HG03457 (cell line): ENCODE results near the gene CHRNA3.
"Not testable (repeated sequence)": the region's sequence is repeated elsewhere in the genome, so short reads cannot be mapped to it uniquely, and the experiment has no call there.

Experiments
- ATAC-seq: cut with Tn5 transposase; IDR thresholded peaks from one replicate; pipeline ENCODE4 v1.9.1; 2021; ENCODE audit warnings: moderate number of reproducible peaks; ENCODE audit not compliant: unreplicated experiment

CHRNA3 gene

DNA sequence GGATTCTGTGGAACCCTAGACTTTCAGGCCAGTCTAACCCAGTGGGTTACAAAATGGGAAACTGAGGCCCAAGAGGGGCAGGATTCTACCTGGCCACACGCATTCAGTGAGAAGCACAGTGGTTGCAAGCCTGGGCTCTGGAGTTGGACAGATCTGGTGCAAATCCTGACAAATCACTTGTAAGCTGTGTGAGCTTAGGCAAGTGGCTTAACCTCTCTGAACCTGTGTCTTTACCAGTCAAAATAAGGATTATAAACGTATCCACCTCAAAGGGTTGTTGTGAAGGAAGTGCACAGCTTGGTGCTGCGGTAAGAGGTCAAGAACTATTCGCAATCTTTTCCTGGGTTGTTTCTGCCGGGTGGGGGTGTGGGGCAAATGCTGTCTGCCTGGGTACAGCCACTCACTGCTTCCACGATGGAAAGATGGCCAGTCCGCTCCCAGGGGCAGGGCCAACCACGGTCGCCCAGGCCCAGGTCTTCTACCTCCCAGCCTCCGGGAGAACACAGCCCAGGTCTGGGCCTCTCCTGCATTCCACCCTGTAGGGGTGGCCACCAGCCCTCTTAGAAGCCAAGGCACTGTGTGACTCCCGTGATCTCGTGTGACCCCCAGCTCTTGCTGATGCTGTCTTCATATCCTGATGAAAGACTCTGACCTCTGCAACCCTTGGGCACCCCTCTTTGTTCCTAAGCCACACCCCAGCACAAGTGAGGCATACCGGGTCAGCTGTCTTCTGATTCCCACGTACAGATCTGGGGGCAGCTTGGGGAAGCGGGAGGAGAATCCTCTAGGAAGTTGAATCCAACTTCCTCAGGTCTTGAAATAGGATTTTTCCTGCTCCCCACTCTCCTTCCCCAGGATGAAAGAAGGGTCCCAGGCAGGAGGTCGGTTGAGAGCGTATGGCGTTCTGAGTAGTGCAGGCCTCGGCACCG, 1.5 kb downstream of the CHRNA3 start:
- ATAC-seq, result no peak

DNA sequence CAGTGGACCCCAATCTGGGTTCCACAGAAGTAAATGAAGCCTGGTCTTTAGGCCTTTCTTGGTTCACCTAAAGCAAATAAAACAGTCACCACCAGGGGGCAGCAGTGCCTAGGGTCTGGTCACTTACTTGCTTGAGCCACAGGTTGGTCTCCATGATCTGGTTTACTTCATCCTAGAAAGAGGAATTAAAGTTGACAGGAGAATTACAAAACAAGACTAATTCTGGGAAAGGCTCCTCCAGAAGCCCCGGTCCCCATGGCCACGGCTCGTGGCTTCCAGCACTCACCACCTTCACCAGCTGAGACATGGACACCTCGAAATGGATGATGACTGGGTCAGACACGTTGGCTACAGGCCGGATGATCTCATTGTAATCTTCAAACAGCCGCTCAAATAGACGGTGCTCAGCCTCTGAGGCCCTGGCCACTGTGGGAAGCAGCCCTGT, 2.3 kb downstream of the CHRNA3 start:
- no peak for ATAC-seq

DNA sequence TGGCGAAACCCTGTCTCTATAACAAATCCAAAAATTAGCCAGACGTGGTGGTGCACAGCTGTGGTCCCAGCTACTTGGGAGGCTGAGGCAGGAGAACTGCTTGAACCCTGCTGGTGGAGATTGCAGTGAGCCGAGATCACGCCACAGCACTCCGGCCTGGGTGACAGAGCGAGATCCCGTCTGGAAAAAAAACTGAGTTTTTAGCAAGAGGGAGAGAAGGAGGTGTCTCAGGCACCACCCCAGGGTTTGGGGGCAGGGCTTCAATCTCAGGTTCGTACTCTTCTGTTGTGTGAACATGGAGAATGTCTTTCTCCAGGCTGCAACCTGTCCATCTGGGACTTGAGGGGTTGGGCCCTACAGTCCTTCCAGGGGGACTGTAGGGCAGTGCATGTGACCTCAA, 2.7 kb downstream of the CHRNA3 start:
- ATAC-seq, result no peak

DNA sequence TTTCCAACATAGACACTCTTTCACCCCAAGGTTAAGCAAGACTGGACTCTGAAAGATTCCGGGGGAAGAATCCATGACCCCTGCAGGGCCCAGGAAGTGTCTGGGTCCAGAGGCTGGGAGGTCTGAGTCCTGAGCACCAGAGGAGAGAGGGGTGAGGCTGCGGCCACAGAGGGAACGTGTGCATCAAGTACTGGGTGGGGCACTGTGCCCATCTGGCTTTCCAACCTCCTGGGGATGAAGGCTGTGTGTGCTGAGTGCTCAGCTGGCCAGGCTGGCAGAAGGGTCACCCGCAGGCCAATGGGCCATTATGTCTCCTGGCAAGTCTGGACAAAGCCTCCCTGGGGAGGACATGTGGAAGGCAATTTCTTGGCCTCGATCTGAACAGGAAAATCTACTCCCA, 3.3 kb downstream of the CHRNA3 start:
- no peak for ATAC-seq

GRCh38 chr15:78617076-78617475, 3.7 kb downstream of the CHRNA3 start:
- no peak for ATAC-seq

DNA sequence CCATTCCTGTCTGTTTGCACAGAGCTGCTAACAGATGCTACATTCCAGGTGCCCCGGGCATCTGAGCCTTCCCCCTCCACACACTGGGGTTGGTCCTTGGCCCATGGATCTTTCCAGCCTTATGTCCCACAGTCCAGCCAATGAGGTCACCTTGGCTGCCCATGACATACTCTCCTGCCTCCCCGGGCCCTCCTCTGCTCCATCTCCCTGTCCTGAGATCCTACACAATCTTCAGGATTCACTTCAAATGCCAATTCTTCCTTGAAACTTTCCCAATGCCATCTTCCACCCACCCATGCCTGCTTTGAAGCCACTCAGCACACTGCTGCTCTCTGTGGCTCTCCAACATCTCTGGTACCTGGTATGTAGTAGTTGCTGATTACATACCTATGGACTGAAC, 4.3 kb downstream of the CHRNA3 start:
- ATAC-seq, result no peak

DNA sequence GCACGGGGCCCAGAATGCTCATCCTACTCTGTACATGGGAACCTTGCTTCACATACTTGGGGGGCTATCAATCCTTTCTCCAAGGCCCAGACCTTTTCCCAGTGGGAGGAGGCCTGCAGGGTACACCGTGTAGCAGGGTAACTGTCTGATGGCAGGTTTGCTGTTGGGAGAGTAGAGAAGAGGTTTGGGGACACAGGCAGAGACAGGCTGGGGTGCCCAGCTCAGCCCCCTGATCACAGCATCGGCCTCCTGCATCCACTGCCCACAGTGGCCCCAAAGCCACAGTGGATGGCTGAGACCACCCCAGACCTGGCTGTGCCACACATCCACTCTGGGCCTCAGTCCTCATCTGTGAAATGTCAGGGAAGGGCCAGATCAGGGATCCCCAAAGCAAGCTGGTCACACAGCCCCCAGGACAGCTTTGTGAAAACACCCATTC, 5.6 kb downstream of the CHRNA3 start:
- no peak for ATAC-seq

GRCh38 chr15:78614021-78614420, 6.8 kb downstream of the CHRNA3 start:
- no peak for ATAC-seq

DNA sequence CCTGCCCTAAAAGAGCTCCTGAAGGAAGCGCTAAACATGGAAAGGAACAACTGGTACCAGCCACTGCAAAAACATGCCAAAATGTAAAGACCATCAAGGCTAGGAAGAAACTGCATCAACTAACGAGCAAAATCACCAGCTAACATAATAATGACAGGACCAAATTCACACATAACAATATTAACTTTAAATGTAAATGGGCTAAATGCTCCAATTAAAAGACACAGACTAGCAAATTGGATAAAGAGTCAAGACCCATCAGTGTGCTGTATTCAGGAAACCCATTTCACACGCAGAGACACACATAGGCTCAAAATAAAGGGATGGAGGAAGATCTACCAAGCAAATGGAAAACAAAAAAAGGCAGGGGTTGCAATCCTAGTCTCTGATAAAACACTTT, 11.2 kb downstream of the CHRNA3 start:
- not testable (repeated sequence) for ATAC-seq

- ATAC-seq, result no peak
Observed at GRCh38 chr15:78605680-78606079, 15.1 kb downstream of the CHRNA3 start.

DNA sequence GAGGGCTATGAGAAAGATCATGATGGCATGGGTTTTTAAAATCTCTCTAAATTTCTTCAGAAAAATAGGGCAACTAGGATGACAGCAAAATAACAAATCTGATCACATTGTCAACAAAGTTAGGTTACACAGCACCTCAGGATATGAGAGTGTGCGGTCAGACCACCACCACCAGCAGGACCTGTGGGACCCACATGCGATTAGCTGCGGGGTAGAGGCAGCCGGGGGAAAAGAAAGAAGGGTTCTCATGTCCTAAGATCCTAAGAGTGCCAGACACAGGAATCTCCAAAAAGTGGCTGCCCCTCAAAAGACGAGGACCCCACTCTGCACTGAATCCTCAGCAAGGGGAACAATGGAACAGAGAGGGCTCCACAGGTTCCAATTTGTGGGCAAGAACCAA, 15.6 kb downstream of the CHRNA3 start:
- no peak for ATAC-seq

- no peak for ATAC-seq
Observed at GRCh38 chr15:78604420-78604819, 16.4 kb downstream of the CHRNA3 start.

DNA sequence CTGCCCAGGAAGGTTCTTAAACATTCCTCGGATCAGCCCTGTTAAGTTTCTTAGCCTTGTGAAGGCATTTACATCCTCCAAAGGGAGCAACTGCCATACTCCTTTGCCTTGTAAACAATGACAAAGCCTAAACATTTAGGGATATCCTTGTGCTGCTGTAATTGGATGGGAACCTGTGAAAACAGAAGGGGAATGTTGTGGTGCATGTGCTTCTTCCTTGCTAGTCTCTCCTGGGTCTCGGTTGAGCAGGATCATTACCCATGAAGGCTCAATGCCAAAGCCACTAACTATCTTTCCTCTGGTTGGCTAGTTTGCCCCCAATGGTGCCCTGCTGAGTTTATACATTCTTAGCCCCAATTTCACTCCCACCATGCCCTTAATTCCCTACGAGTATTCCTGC, 17.3 kb downstream of the CHRNA3 start:
- ATAC-seq, result no peak

DNA sequence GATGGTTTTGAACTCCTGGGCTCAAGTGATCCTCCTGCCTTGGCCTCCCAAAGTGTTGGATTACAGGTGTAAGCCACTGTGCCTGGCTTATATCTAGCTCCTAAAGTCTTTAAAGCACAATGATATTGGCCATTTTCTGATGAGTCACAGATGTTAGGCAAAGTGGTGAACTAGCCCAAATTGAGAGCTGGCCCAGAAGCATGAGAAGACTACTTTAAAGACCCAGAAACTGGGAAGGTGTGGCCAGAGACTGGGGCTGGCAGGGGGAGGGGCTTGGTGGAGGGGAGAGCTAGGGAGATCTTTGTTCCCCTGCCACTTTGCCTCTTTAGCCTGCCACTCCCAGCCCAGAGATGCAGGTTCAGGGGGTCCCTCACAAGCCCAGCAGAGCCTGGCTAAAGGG, 21.6 kb downstream of the CHRNA3 start:
- no peak for ATAC-seq

GRCh38 chr15:78598348-78598747, 22.4 kb downstream of the CHRNA3 start:
- no peak for ATAC-seq

DNA sequence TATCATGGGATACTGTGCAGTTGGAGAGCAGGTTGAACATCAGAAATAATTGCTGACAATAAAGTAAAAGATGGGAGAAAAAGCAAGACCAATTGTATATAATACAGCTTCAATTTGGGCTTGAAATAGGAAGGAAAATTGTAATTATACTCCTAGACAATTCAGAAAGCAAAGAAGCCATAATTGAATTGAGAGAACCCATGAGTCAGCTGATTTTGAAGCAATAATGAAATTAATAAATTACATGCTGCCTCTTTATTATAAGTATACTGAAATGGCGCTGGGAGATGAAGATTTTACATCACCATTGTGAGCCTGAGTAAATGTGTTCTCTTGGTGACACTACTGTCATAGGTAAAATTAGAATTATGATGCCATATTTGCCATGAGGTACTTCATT, 23.2 kb downstream of the CHRNA3 start:
- no peak for ATAC-seq

DNA sequence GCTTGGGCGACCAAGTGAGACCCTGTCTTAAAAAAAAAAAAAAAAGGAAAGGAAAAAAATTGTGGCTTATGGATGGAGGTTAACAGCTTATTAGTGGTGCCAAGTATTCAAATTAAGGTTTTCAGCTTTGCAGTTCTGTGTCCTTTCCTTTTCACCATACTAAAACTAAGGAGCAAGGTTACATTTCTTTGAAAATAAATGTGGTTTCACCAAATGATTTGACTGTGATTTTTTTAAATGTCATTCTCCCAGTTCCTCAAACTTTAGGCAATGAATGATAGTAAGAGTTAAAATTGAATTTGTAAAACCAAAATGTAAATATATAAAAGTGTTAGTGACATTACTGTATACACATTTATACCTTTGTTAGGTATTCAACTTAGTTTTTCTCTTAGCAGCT, 45.9 kb downstream of the CHRNA3 start:
- ATAC-seq, result no peak

DNA sequence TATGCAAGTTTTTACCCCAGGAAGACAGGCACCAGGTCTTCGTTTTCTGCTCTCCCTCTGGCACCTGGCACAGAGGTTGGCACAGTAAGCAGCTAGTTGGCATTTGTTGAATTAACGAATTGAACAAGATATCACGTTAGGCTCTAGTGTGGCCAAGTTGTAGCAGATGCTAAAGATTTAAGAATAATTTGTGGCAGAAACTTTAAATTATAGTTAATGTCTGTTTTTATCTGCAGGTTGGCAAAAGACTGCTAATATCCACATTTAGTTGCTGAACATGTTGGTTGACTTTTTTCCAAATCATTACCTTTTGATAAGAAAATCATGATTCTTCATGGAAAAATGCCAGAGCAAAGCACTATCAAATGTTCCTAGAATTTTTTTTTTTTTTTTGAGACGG, 47.4 kb downstream of the CHRNA3 start:
- no peak for ATAC-seq

- no peak for ATAC-seq
Observed at GRCh38 chr15:78571382-78571781, 49.4 kb downstream of the CHRNA3 start.

DNA sequence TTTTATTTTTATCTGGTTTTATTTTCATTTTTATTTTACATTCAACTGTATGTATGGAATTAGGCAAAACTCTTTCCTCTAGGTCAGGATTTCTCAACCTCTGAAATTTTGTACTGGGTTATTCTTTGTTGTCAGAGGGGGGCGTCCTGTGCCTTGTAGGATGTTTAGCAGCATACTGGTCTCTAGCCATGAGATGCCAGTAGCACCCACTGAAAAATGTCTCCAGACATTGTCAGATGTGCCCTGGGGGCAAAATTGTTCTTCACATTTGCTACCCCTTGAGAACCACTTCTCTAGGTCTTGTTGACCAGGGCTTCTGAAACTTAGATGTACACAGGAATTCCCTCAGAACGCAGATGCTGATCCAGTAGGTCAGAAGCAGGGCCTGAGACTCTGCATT, 50.1 kb downstream of the CHRNA3 start:
- ATAC-seq, result no peak

DNA sequence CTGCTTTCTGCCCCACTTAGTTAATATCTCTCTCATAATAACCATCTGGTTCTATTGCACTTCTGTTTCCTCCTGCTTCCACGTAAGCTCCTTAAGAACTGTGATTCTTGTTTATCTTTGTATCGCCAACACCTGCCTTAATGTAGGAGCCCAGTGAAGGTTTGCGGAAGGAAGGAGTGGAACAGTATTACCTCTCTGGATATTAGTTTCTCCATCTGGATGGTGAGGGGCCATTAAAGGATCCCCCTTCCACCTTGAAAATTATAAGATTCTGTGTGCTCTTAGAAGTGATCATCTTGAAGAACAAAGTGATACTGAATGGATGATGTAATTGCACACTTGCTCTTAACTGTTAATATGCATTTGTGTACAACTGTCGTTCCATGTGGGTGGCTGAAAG, 53.3 kb downstream of the CHRNA3 start:
- ATAC-seq, result no peak

- no peak for ATAC-seq
Observed at GRCh38 chr15:78565951-78566774, 54.6 kb downstream of the CHRNA3 start.
